GM19023 (cell line): ENCODE results near the gene VPS25.
A peak's percentile ranks its signal among the peaks of the same experiment; 100 is the strongest.
"Not testable (repeated sequence)": the region's sequence is repeated elsewhere in the genome, so short reads cannot be mapped to it uniquely, and the experiment has no call there.

Source experiments
- ATAC-seq: cut with Tn5 transposase; IDR thresholded peaks from one replicate; pipeline ENCODE4 v1.9.1; 2021; ENCODE audit warnings: mild to moderate bottlenecking, moderate library complexity; ENCODE audit not compliant: unreplicated experiment

The VPS25 gene

GRCh38 chr17:42773290-42774035 lies at the start of gene VPS25:
VPS25 (plus strand) TSS chr17:42773449; CDS start chr17:42773476, 27 bp downstream.
- no peak for ATAC-seq

GRCh38 chr17:42723636-42724035 lies 49.6 kb upstream of the VPS25 start:
- ATAC-seq, result no peak

DNA sequence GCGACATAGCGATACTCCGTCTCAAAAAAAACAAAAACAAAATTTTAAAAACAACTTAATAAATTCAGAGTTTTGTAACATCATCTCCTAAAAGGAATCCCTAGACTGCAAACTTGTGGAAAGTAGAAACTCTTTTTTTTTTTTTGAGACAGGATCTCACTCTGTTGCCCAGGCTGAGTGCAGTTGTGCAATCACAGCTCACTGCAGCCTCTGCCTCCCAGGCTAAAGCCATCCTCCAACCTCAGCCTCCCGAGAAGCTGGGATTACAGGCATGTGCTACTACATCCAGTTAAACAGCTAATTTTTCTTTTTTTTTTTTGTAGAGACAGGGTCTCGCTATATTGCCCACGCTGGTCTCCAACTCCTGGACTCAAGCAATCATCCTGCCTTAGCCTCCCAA lies 48.1 kb upstream of the VPS25 start:
- no peak for ATAC-seq

- no peak for ATAC-seq
Observed at GRCh38 chr17:42740699-42741098, 32.5 kb upstream of the VPS25 start.

DNA sequence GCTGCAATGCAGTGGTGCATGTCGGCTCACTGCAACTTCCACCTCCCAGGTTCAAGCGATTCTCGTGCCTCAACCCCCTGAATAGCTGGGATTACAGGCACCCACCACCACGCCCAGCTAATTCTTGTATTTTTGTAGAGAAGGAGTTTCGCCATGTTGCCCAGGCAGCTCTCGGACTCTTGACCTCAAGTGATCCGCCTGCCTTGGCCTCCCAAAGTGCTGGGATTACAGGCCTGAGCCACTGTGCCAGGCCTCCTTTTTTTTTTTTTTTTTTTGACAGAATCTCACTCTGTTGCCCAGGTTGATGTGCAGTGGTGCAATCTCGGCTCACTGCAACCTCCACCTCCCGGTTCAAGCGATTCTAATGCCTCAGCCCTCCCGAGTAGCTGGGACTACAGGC lies 30.3 kb upstream of the VPS25 start:
- ATAC-seq, result not testable (repeated sequence)

- ATAC-seq, result no peak
Observed at GRCh38 chr17:42743595-42744282, 29.5 kb upstream of the VPS25 start.

DNA sequence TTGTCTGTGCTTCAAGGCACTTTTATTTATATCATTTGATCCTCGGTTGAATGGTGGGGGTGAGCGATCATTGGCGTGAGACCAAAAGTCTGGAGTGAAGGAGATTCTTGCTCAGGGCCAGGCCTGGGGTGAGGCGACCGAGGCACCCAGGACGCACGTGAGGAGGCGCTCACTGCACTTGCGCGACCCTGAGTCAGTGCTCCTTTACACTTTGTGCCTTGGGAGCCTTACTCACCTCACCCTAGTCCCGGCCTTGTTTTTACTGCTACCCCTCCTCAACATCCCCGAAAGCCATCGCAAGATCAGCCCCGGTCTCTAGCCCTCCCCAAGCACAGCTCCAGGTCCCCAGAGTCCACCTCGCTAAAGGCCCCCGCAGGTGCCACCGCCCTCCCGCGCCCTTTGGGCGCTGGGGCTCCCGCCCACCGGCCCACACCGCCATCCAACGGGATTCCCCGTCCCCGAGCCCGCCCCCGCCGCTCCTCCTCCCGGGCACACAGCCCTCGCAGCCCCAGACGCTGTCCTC lies 28.9 kb upstream of the VPS25 start:
- peak; percentile 56 for ATAC-seq

GRCh38 chr17:42744806-42745617 lies 28.2 kb upstream of the VPS25 start, which contains the start of gene EZH1:
EZH1 (minus strand) TSS chr17:42745040; CDS start chr17:42728941, 16,099 bp downstream.
- ATAC-seq, result peak; percentile 82

GRCh38 chr17:42748202-42748907 lies 24.9 kb upstream of the VPS25 start:
- no peak for ATAC-seq

DNA sequence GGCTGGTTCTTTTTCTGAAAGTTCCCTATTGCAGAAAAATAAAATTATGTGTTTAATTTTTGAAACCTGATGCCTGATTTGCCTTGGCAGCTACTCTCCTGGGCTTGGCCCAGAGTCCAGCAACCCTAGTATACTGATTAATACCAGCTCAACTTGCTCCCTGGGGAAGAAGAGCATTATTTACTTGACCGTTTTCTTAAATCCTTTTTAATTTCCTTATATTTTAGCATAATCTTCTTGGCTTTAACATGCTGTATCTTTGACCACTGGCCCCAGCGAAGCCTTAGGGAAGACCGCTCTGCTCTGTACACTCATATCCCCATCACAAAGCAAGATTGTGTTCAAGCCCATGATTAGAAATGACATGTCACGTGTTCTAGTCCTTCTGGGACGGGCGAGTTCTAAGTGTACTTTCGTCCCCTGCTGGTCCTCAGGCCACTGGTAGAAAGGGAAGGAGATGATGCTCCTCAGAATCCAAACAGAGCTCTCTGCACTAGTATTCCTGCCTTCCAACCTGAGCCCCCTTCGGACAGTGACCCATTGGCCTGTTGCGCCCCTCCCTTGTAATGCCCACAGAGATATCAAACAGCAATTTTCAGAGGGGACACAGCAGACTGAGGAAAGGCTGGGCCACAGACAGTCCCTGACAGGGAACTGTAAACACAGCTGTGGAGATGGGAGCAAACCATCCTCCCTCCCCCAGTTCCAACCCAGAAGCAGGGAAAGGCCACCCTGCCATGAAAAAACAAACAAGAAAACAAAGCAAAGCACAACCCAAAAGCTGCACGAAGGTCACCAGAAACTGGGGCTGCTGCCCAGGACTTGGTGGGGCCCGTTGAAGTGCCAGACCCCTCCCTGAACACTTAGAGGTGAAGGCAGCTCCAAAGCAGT lies 24.1 kb upstream of the VPS25 start:
- ATAC-seq, result no peak

GRCh38 chr17:42750739-42751344 lies 22.4 kb upstream of the VPS25 start:
- no peak for ATAC-seq

- ATAC-seq, result no peak
Observed at GRCh38 chr17:42751628-42752027, 21.6 kb upstream of the VPS25 start.

GRCh38 chr17:42754782-42755181 lies 18.5 kb upstream of the VPS25 start:
- no peak for ATAC-seq

GRCh38 chr17:42759982-42760651 lies 13.1 kb upstream of the VPS25 start:
- ATAC-seq, result no peak

- ATAC-seq, result no peak
Observed at GRCh38 chr17:42760652-42761581, 12.3 kb upstream of the VPS25 start, which contains the start of gene RAMP2. RAMP2 (plus strand) TSS chr17:42761227; CDS start chr17:42761262, 35 bp downstream.

GRCh38 chr17:42761638-42762037 lies 11.6 kb upstream of the VPS25 start:
- ATAC-seq, result no peak

GRCh38 chr17:42766124-42766523 lies 7.1 kb upstream of the VPS25 start:
- ATAC-seq, result no peak
